ENCODE data around the gene TIMELESS.
A peak's percentile ranks its signal among the peaks of the same experiment; 100 is the strongest.
"Not testable (repeated sequence)": the region's sequence is repeated elsewhere in the genome, so short reads cannot be mapped to it uniquely, and the experiment has no call there.

DNA sequence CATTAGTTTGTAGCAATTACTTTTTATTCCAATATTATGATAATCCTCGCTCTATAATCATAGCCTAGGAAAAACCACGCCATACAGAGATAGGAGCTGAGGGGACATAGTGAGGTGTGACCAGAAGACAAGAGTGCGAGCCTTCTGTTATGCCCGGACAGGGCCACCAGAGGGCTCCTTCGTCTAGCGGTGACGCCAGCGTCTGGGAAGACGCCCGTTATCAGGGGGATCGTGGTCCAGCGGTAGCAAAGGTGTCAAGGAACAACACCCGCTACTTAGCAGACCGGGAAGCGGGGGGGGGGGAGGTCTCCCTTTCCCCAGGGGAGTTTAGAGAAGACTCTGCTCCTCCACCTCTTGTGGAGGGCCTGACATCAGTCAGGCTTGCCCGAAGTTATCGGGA lies 47.5 kb upstream of the TIMELESS start:
- not testable (repeated sequence) for TF ChIP-seq POLR2A (IDR thresholded peaks at IDR 0.05; ENCODE audit: low read depth); EP300 (IDR thresholded peaks at IDR 0.05); POLR2AphosphoS5 (IDR thresholded peaks at IDR 0.05)
- TF ChIP-seq, protein P1, sequence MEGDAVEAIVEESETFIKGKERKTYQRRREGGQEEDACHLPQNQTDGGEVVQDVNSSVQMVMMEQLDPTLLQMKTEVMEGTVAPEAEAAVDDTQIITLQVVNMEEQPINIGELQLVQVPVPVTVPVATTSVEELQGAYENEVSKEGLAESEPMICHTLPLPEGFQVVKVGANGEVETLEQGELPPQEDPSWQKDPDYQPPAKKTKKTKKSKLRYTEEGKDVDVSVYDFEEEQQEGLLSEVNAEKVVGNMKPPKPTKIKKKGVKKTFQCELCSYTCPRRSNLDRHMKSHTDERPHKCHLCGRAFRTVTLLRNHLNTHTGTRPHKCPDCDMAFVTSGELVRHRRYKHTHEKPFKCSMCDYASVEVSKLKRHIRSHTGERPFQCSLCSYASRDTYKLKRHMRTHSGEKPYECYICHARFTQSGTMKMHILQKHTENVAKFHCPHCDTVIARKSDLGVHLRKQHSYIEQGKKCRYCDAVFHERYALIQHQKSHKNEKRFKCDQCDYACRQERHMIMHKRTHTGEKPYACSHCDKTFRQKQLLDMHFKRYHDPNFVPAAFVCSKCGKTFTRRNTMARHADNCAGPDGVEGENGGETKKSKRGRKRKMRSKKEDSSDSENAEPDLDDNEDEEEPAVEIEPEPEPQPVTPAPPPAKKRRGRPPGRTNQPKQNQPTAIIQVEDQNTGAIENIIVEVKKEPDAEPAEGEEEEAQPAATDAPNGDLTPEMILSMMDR (IDR thresholded peaks at IDR 0.05), result peak in 2 of 3 experiments; percentile 33 to 44
